Glomerular endothelial cell (primary cell): ENCODE measurements around the gene GALNT10. TPM values are rescaled to one million over a fixed set of nuclear protein-coding genes. Genes with fewer than 3 reads are reported as not detected.

Experiments
- DNase-seq: peaks from one replicate; pipeline ENCODE4 v3.0.0-alpha.2; 2011; ENCODE audit warnings: low read depth, low spot score; ENCODE audit errors: extremely low read depth
- total RNA-seq: library from RNA; depleted of rRNA; stranded (reverse); fragments of >200 nt; gene quantifications from 2 replicates; pipeline ENCODE4 v1.2.3, GENCODE V29; 2015

The GALNT10 gene
- total RNA-seq, 1 donor from 2014 or later, result 66.7 TPM

GRCh38 chr5:154230526-154230925, 40.0 kb downstream of the GALNT10 start:
- DNase-seq, result no peak

- no peak for DNase-seq
These were observed 44.0 kb downstream of the GALNT10 start for GRCh38 chr5:154234551-154234950.

GRCh38 chr5:154236011-154236410, 45.5 kb downstream of the GALNT10 start:
- DNase-seq, result no peak

- DNase-seq, result no peak
These were observed 46.2 kb downstream of the GALNT10 start for GRCh38 chr5:154236536-154237375.

GRCh38 chr5:154237376-154237743, 46.8 kb downstream of the GALNT10 start:
- no peak for DNase-seq

GRCh38 chr5:154237946-154238345, 47.4 kb downstream of the GALNT10 start:
- DNase-seq, result no peak

GRCh38 chr5:154238776-154239481, 48.4 kb downstream of the GALNT10 start:
- no peak for DNase-seq

- DNase-seq, result no peak
These were observed 50.1 kb downstream of the GALNT10 start for GRCh38 chr5:154240595-154240994.

GRCh38 chr5:154241021-154241420, 50.5 kb downstream of the GALNT10 start:
- DNase-seq, result no peak

GRCh38 chr5:154242442-154242841, 51.9 kb downstream of the GALNT10 start:
- DNase-seq, result no peak

- no peak for DNase-seq
These were observed 52.4 kb downstream of the GALNT10 start for GRCh38 chr5:154242964-154243376.

- no peak for DNase-seq
These were observed 53.2 kb downstream of the GALNT10 start for GRCh38 chr5:154243736-154244135.

- no peak for DNase-seq
These were observed 53.9 kb downstream of the GALNT10 start for GRCh38 chr5:154244476-154244875.

GRCh38 chr5:154248691-154249090, 58.2 kb downstream of the GALNT10 start:
- no peak for DNase-seq

- DNase-seq, result no peak
These were observed 59.3 kb downstream of the GALNT10 start for GRCh38 chr5:154249826-154250225.

- DNase-seq, result no peak
These were observed 61.0 kb downstream of the GALNT10 start for GRCh38 chr5:154251529-154251928.

- DNase-seq, result no peak
These were observed 63.3 kb downstream of the GALNT10 start for GRCh38 chr5:154253807-154254206.

- DNase-seq, result no peak
These were observed 64.4 kb downstream of the GALNT10 start for GRCh38 chr5:154254896-154255295.

GRCh38 chr5:154257046-154257445, 66.5 kb downstream of the GALNT10 start:
- no peak for DNase-seq

GRCh38 chr5:154258531-154259217, 68.1 kb downstream of the GALNT10 start:
- DNase-seq, result no peak

- no peak for DNase-seq
These were observed 69.8 kb downstream of the GALNT10 start for GRCh38 chr5:154260224-154260927.
